ENCODE results near the gene RPN2. TPM values are rescaled to one million over a fixed set of nuclear protein-coding genes. Genes with fewer than 3 reads are reported as not detected.

The RPN2 gene
- total RNA-seq, 1 experiment from 2014 or later = 185 TPM

DNA sequence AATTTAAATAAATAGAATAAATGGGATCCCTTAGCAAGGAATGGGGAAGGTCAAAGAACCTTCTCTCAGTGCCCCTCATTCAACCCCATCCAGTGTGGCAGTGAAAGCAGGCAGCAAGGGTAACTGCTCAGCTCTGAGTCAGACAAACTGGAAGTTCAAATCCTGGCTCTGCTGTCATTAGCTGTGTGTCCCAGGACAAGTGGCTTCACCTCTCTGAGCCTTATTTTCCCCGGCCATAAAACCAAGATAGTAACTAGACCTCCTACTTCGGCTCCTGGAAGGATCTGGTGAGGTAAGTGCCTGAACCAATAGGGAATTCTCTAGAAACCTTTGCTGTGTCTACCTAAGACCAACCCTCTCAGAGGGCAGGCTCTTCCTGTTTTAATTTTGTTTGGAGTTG, 78.4 kb downstream of the RPN2 start:
- H4K20me1 ChIP-seq (ENCODE audit: insufficient read depth) = peaks cover 2% of the 10 kb centered on the region; the same call in 1 of the 2 replicates
- POLR2A ChIA-PET (ENCODE audit: unreplicated experiment) = interaction anchor here (0.7 kb wide), 1 partner anchor 168 kb away, joined by 8 read pairs; no protein-coding TSS in a partner anchor
- BruUV-seq (replicated peaks) = no TSS peak
- no peak for DNase-seq
- H3K27me3 ChIP-seq (ENCODE audit: insufficient read depth, low read depth) = peaks cover 49% of the 10 kb centered on the region
- H3K27ac ChIP-seq = no peak overlapping the region
- no peaks in the 10 kb centered on the region for H3K79me2 ChIP-seq (ENCODE audit: low read depth)
- no peaks in the 10 kb centered on the region for H3K4me1 ChIP-seq (replicated peaks; ENCODE audit: insufficient read depth)
- H3F3A ChIP-seq (ENCODE audit: insufficient read depth, low read depth) = no peaks in the 10 kb centered on the region
- TF ChIP-seq, protein P1, sequence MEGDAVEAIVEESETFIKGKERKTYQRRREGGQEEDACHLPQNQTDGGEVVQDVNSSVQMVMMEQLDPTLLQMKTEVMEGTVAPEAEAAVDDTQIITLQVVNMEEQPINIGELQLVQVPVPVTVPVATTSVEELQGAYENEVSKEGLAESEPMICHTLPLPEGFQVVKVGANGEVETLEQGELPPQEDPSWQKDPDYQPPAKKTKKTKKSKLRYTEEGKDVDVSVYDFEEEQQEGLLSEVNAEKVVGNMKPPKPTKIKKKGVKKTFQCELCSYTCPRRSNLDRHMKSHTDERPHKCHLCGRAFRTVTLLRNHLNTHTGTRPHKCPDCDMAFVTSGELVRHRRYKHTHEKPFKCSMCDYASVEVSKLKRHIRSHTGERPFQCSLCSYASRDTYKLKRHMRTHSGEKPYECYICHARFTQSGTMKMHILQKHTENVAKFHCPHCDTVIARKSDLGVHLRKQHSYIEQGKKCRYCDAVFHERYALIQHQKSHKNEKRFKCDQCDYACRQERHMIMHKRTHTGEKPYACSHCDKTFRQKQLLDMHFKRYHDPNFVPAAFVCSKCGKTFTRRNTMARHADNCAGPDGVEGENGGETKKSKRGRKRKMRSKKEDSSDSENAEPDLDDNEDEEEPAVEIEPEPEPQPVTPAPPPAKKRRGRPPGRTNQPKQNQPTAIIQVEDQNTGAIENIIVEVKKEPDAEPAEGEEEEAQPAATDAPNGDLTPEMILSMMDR (conservative IDR thresholded peaks at IDR 0.05) = no peak
- no peak for TF ChIP-seq EZH2 (IDR thresholded peaks at IDR 0.05; ENCODE audit: low read depth)
- H3K36me3 ChIP-seq (ENCODE audit: low read depth) = no peaks in the 10 kb centered on the region
- intact Hi-C loops (cut with micrococcal nuclease; ENCODE audit: unreplicated experiment) = no loop called here
- H3K9me3 ChIP-seq (ENCODE audit: insufficient read depth, low read depth) = no peaks in the 10 kb centered on the region
- H2AFZ ChIP-seq = no peak overlapping the region
- CTCF ChIA-PET = no interaction called here
- H3K9me2 ChIP-seq (ENCODE audit: insufficient read depth) = no peaks in the 10 kb centered on the region
- no peak overlapping the region for H3K4me2 ChIP-seq
- H3K4me3 ChIP-seq = no peak overlapping the region

DNA sequence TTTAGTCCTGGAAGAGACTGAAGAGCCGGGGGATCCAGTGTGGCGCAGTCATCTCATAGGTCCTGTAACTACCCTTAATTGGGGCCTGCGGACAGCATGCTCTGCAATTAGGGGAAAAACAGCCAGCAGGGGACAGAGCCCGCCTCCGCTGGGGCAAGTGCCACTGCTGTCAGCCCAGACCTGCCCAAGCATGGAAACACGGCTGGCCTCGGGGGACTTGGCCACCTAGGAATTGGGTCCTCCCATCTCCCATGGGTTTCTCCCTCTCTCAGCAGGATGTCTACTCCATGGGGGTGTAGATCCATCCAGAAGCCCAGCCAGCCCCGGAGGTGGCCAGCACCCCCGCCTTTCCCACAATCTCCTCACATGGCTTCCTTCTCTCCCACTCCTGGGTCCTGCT, 78.9 kb downstream of the RPN2 start:
- no peaks in the 10 kb centered on the region for H3K36me3 ChIP-seq (ENCODE audit: low read depth)
- intact Hi-C loops (cut with micrococcal nuclease; ENCODE audit: unreplicated experiment) = no loop called here

DNA sequence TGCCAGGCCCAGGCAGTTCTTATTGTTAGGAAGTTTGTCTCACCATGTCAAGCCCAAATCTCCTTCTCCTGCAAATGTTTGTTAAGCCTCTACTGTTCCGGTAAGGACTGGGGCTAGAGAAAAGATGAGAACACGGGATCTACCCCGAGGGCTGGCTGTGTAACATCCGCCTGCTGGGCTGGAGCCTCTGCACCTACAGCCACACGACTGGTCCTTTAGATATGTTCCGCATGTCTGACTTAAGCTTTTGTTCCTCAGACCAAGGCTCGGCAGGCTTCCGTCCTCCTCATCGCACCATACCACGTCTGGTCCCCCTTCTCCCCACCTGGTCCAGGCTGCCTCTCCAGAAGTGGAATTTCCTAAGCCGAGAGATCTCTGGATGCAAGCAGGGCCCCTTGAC, 79.9 kb downstream of the RPN2 start:
- Histone ChIP-seq H3K27me3 (ENCODE audit: insufficient read depth, low read depth) (peaks cover 43% of the 10 kb centered on the region), H3K9me2 (ENCODE audit: insufficient read depth) (no peaks in the 10 kb centered on the region), H3K27ac (no peak overlapping the region), H3K79me2 (ENCODE audit: low read depth) (no peaks in the 10 kb centered on the region), H3K9me3 (ENCODE audit: insufficient read depth, low read depth) (no peaks in the 10 kb centered on the region), H3K36me3 (ENCODE audit: low read depth) (no peaks in the 10 kb centered on the region), H3K4me1 (replicated peaks; ENCODE audit: insufficient read depth) (no peaks in the 10 kb centered on the region), H3F3A (ENCODE audit: insufficient read depth, low read depth) (no peaks in the 10 kb centered on the region), H4K20me1 (ENCODE audit: insufficient read depth) (peaks cover 3% of the 10 kb centered on the region; the same call in 1 of the 2 replicates), H3K4me3 (no peak overlapping the region), H2AFZ (no peak overlapping the region), H3K4me2 (no peak overlapping the region)
- intact Hi-C loops (cut with micrococcal nuclease; ENCODE audit: unreplicated experiment) = no loop called here
- no peak for DNase-seq
- POLR2A ChIA-PET (ENCODE audit: unreplicated experiment) = no interaction called here
- BruUV-seq (replicated peaks) = no TSS peak
- TF ChIP-seq, protein P1 (conservative IDR thresholded peaks at IDR 0.05) = no peak
- no peak for TF ChIP-seq EZH2 (IDR thresholded peaks at IDR 0.05; ENCODE audit: low read depth)
- CTCF ChIA-PET = no interaction called here

More for the DNA sequence above, 78.9 kb downstream of the RPN2 start:
- Histone ChIP-seq H4K20me1 (ENCODE audit: insufficient read depth) (peaks cover 3% of the 10 kb centered on the region; the same call in 1 of the 2 replicates), H3K27ac (no peak overlapping the region), H3F3A (ENCODE audit: insufficient read depth, low read depth) (no peaks in the 10 kb centered on the region), H3K27me3 (ENCODE audit: insufficient read depth, low read depth) (peaks cover 49% of the 10 kb centered on the region), H2AFZ (no peak overlapping the region), H3K79me2 (ENCODE audit: low read depth) (no peaks in the 10 kb centered on the region), H3K4me3 (no peak overlapping the region), H3K9me3 (ENCODE audit: insufficient read depth, low read depth) (no peaks in the 10 kb centered on the region), H3K9me2 (ENCODE audit: insufficient read depth) (no peaks in the 10 kb centered on the region), H3K4me1 (replicated peaks; ENCODE audit: insufficient read depth) (no peaks in the 10 kb centered on the region), H3K4me2 (no peak overlapping the region)
- POLR2A ChIA-PET (ENCODE audit: unreplicated experiment) = interaction anchor here (0.7 kb wide), 1 partner anchor 168 kb away, joined by 8 read pairs; no protein-coding TSS in a partner anchor
- no TSS peak for BruUV-seq (replicated peaks)
- CTCF ChIA-PET = no interaction called here
- DNase-seq = no peak
- TF ChIP-seq, protein P1 (conservative IDR thresholded peaks at IDR 0.05) = no peak
- TF ChIP-seq EZH2 (IDR thresholded peaks at IDR 0.05; ENCODE audit: low read depth) = no peak
